ENCODE measurements around the gene FZD4.

- TF ChIP-seq, protein P1, sequence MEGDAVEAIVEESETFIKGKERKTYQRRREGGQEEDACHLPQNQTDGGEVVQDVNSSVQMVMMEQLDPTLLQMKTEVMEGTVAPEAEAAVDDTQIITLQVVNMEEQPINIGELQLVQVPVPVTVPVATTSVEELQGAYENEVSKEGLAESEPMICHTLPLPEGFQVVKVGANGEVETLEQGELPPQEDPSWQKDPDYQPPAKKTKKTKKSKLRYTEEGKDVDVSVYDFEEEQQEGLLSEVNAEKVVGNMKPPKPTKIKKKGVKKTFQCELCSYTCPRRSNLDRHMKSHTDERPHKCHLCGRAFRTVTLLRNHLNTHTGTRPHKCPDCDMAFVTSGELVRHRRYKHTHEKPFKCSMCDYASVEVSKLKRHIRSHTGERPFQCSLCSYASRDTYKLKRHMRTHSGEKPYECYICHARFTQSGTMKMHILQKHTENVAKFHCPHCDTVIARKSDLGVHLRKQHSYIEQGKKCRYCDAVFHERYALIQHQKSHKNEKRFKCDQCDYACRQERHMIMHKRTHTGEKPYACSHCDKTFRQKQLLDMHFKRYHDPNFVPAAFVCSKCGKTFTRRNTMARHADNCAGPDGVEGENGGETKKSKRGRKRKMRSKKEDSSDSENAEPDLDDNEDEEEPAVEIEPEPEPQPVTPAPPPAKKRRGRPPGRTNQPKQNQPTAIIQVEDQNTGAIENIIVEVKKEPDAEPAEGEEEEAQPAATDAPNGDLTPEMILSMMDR (conservative IDR thresholded peaks at IDR 0.05) = no peak
- TF ChIP-seq ZFX (IDR thresholded peaks at IDR 0.05) = no peak
These were observed 34.8 kb upstream of the FZD4 start for GRCh38 chr11:86990031-86990430.
